Natural killer cell (primary cell): ENCODE measurements around the gene SH2D7. TPM values are rescaled to one million over a fixed set of nuclear protein-coding genes. Genes with fewer than 3 reads are reported as not detected.

Source experiments
- ATAC-seq, 3 donors: fragments of 150-1000 bp in 2 of 3; fragments of 200-7000 bp in 1 of 3; cut with Tn5 transposase; 1 replicate in 1 of 3; 2 replicates in 2 of 3; pipeline ENCODE4 v1.10.0; 2021; ENCODE audit warnings: mild to moderate bottlenecking in 2 of 3, moderate library complexity in 2 of 3
- DNase-seq, 2 donors: peaks; one replicate each; pipeline versions ENCODE4 v3.0.0 to v3.0.0-alpha.2; 2013 to 2021; ENCODE audit warnings: mixed read lengths in 1 of 2
- H3K27ac ChIP-seq: one replicate; pipeline ENCODE4 v1.5.1; 2013; ENCODE audit warnings: mild to moderate bottlenecking, low read length
- H3K27me3 ChIP-seq: one replicate; pipeline ENCODE4 v1.6.1; 2013; ENCODE audit warnings: low read length; ENCODE audit not compliant: control insufficient read depth, insufficient read depth
- H3K36me3 ChIP-seq: one replicate; pipeline ENCODE4 v1.6.1; 2013; ENCODE audit warnings: low read length; ENCODE audit not compliant: control insufficient read depth, insufficient read depth
- H3K4me1 ChIP-seq: one replicate; pipeline ENCODE4 v1.6.1; 2013; ENCODE audit warnings: low read length; ENCODE audit not compliant: control insufficient read depth, insufficient read depth
- H3K4me3 ChIP-seq: one replicate; pipeline ENCODE4 v1.5.1; 2013; ENCODE audit warnings: low read length
- H3K9me3 ChIP-seq: one replicate; pipeline ENCODE4 v1.6.1; 2013; ENCODE audit warnings: low read length; ENCODE audit not compliant: control insufficient read depth, insufficient read depth
- H3K27ac Mint-ChIP-seq, 2 donors: one replicate each; pipeline ENCODE4 v1.8.0; 2022; ENCODE audit warnings: mild to moderate bottlenecking in 2 of 2, mixed read lengths in 2 of 2, moderate library complexity in 1 of 2
- H3K27me3 Mint-ChIP-seq, 2 donors: one replicate each; pipeline ENCODE4 v1.8.0; 2022; ENCODE audit warnings: low read depth in 2 of 2, mixed read lengths in 2 of 2
- H3K36me3 Mint-ChIP-seq: one replicate; pipeline ENCODE4 v1.8.0; 2022; ENCODE audit warnings: mixed read lengths
- H3K4me1 Mint-ChIP-seq, 2 donors: one replicate each; pipeline ENCODE4 v1.8.0; 2022; ENCODE audit warnings: mixed read lengths in 2 of 2
- H3K4me3 Mint-ChIP-seq: one replicate; pipeline ENCODE4 v1.8.0; 2022; ENCODE audit warnings: mild to moderate bottlenecking, moderate library complexity, mixed read lengths
- H3K9me3 Mint-ChIP-seq, 2 donors: one replicate each; pipeline ENCODE4 v1.8.0; 2022; ENCODE audit warnings: mixed read lengths in 2 of 2
- CTCF ChIP-seq: fragments of 200-600 bp; IDR thresholded peaks from one replicate; pipeline ENCODE4 v1.8.0; 2022; ENCODE audit warnings: antibody characterized with exemption
- WGBS: methylation state at CpG from one replicate; pipeline ENCODE4 v1.1.7; 2013; ENCODE audit warnings: missing lambda C conversion rate; ENCODE audit not compliant: insufficient coverage; 5-methylcytosine and 5-hydroxymethylcytosine counted together
- intact Hi-C: fragments of 100-400 bp; cut with micrococcal nuclease; formaldehyde crosslinking; loops from one replicate; pipeline ENCODE4 v1.14.2; 2022
- total RNA-seq, 4 donors: library from RNA; stranded (reverse); fragments of 120-200 nt in 1 of 4; gene quantifications; one replicate each; pipeline versions ENCODE4 v1.2.3 to v1.2.4, GENCODE V29; 2013 to 2022

SH2D7 gene
- total RNA-seq, 3 donors from 2014 or later (not counting 1 experiment from before 2014, with no cell fraction given): not detected

- no peaks in the 10 kb centered on the region for H3K9me3 ChIP-seq
- no peaks in the 10 kb centered on the region for H3K36me3 ChIP-seq
- no peak for DNase-seq
- H3K9me3 Mint-ChIP-seq: no peaks in the 10 kb centered on the region
- no peak overlapping the region for H3K4me3 ChIP-seq
- peaks cover 0 to 5% of the 10 kb centered on the region in 2 donors for H3K4me1 Mint-ChIP-seq
- H3K36me3 Mint-ChIP-seq: no peaks in the 10 kb centered on the region
- H3K27ac ChIP-seq: no peak overlapping the region
- intact Hi-C loops: no loop called here
- no peak for TF ChIP-seq CTCF
- 77% methylated on average over 5 of the region's 5 CpGs for WGBS
- ATAC-seq: peak in 1 of 3 donors; percentile 25
- no peak overlapping the region for H3K4me3 Mint-ChIP-seq
- no peak overlapping the region for H3K27ac Mint-ChIP-seq
- no peaks in the 10 kb centered on the region for H3K27me3 ChIP-seq
- H3K4me1 ChIP-seq: peaks cover 13% of the 10 kb centered on the region
- peaks cover 0 to 7% of the 10 kb centered on the region in 2 donors for H3K27me3 Mint-ChIP-seq
These were observed 1.1 kb downstream of the SH2D7 start for GRCh38 chr15:78093242-78094020.

- peaks cover 16% of the 10 kb centered on the region for H3K4me1 ChIP-seq
- no peak for DNase-seq
- ATAC-seq: no peak
- H3K27me3 Mint-ChIP-seq: peaks cover 0 to 4% of the 10 kb centered on the region in 2 donors
- H3K9me3 ChIP-seq: no peaks in the 10 kb centered on the region
- intact Hi-C loops: no loop called here
- H3K27ac ChIP-seq: no peak overlapping the region
- WGBS: 93% methylated on average over 9 of the region's 9 CpGs
- peaks cover 0 to 5% of the 10 kb centered on the region in 2 donors for H3K4me1 Mint-ChIP-seq
- H3K36me3 Mint-ChIP-seq: no peaks in the 10 kb centered on the region
- H3K36me3 ChIP-seq: no peaks in the 10 kb centered on the region
- no peak overlapping the region for H3K4me3 Mint-ChIP-seq
- no peak overlapping the region for H3K4me3 ChIP-seq
- no peak overlapping the region for H3K27ac Mint-ChIP-seq
- TF ChIP-seq CTCF: no peak
- no peaks in the 10 kb centered on the region for H3K9me3 Mint-ChIP-seq
- no peaks in the 10 kb centered on the region for H3K27me3 ChIP-seq
These were observed 5.3 kb downstream of the SH2D7 start for GRCh38 chr15:78097667-78098066.

- Histone ChIP-seq H3K9me3 (no peaks in the 10 kb centered on the region), H3K4me1 (peaks cover 16% of the 10 kb centered on the region), H3K4me3 (no peak overlapping the region), H3K27me3 (no peaks in the 10 kb centered on the region), H3K27ac (no peak overlapping the region), H3K36me3 (no peaks in the 10 kb centered on the region)
- peaks cover 0 to 4% of the 10 kb centered on the region in 2 donors for H3K27me3 Mint-ChIP-seq
- ATAC-seq (no peak), DNase-seq (no peak)
- no peak overlapping the region for H3K4me3 Mint-ChIP-seq
- no peak overlapping the region for H3K27ac Mint-ChIP-seq
- no peaks in the 10 kb centered on the region for H3K36me3 Mint-ChIP-seq
- H3K9me3 Mint-ChIP-seq: no peaks in the 10 kb centered on the region
- intact Hi-C loops: no loop called here
- TF ChIP-seq CTCF: no peak
- H3K4me1 Mint-ChIP-seq: peaks cover 2 to 11% of the 10 kb centered on the region in 2 donors
- WGBS: 94% methylated on average over 11 of the region's 11 CpGs
These were observed 5.9 kb downstream of the SH2D7 start for GRCh38 chr15:78098131-78098755.
